PC-3 (cell line): ENCODE results near the gene AOPEP.

Source experiments
- CTCF ChIP-seq: fragments of 300-600 bp; sonication (generic); conservative IDR thresholded peaks from 2 replicates; pipeline ENCODE4 v1.5.1; 2017; ENCODE audit warnings: antibody characterized with exemption, low read depth, mild to moderate bottlenecking, low read length
- EZH2 ChIP-seq: fragments of 300-600 bp; sonication (generic); IDR thresholded peaks from one replicate; pipeline ENCODE4 v1.6.1; 2017; ENCODE audit warnings: antibody characterized with exemption, mild to moderate bottlenecking, low read length; ENCODE audit not compliant: unreplicated experiment
- EZH2phosphoT487 ChIP-seq: fragments of 300-600 bp; sonication (generic); IDR thresholded peaks from 2 replicates; pipeline ENCODE4 v1.6.1; 2018; ENCODE audit warnings: mild to moderate bottlenecking, antibody characterized with exemption, low read length, borderline replicate concordance

GRCh38 chr9:94894094-94894699, 167.7 kb downstream of the AOPEP start:
- TF ChIP-seq CTCF (no peak), EZH2 (no peak), EZH2phosphoT487 (no peak)
